NB4 (cell line): Measurements from ENCODE around the gene MTHFR.

Experiments used
- CTCF ChIP-seq: IDR thresholded peaks from one replicate; pipeline ENCODE4 v1.5.1; 2012; ENCODE audit warnings: low read depth, low read length
- MAX ChIP-seq: IDR thresholded peaks from 2 replicates; pipeline ENCODE4 v1.6.1; 2011; ENCODE audit warnings: low read depth, low read length
- MYC ChIP-seq: IDR thresholded peaks from 2 replicates; pipeline ENCODE4 v1.6.1; 2011; ENCODE audit warnings: low read depth, low read length
- POLR2A ChIP-seq: IDR thresholded peaks from 2 replicates; pipeline ENCODE4 v1.6.1; 2011; ENCODE audit warnings: mild to moderate bottlenecking; ENCODE audit not compliant: insufficient read length; ENCODE audit errors: extremely low read depth

GRCh38 chr1:11753555-11754208 is 52.1 kb downstream of the MTHFR start:
- TF ChIP-seq CTCF (no peak), POLR2A (no peak), MAX (no peak), MYC (no peak)
